SKM-1 (cell line): ENCODE data around the gene MARK3.

Source experiments
- DNase-seq: peaks from one replicate; lab custom pipeline; 2025; ENCODE audit not compliant: unreplicated experiment; lab: John Stamatoyannopoulos, UW

The MARK3 gene

GRCh38 chr14:103535081-103535890 is 150.1 kb downstream of the MARK3 start:
- DNase-seq, result no peak

GRCh38 chr14:103535891-103536565 is 150.8 kb downstream of the MARK3 start:
- no peak for DNase-seq

- no peak for DNase-seq
These were observed 151.5 kb downstream of the MARK3 start for GRCh38 chr14:103536693-103537092.

GRCh38 chr14:103537175-103537990 is 152.2 kb downstream of the MARK3 start:
- no peak for DNase-seq

GRCh38 chr14:103538291-103539055 is 153.3 kb downstream of the MARK3 start:
- no peak for DNase-seq

- no peak for DNase-seq
These were observed 154.0 kb downstream of the MARK3 start for GRCh38 chr14:103539056-103539825.

GRCh38 chr14:103540821-103541708 is 155.8 kb downstream of the MARK3 start:
- DNase-seq, result no peak

- no peak for DNase-seq
These were observed 156.7 kb downstream of the MARK3 start for GRCh38 chr14:103541709-103542604.

GRCh38 chr14:103542605-103543088 is 157.4 kb downstream of the MARK3 start:
- no peak for DNase-seq

GRCh38 chr14:103543140-103543539 is 157.9 kb downstream of the MARK3 start:
- no peak for DNase-seq

GRCh38 chr14:103543721-103544387 is 158.6 kb downstream of the MARK3 start:
- no peak for DNase-seq

GRCh38 chr14:103544388-103545218 is 159.4 kb downstream of the MARK3 start:
- no peak for DNase-seq

GRCh38 chr14:103545219-103545914 is 160.2 kb downstream of the MARK3 start:
- DNase-seq, result no peak

- DNase-seq, result no peak
These were observed 160.9 kb downstream of the MARK3 start for GRCh38 chr14:103545915-103546651.
